IMR-90 (cell line): ENCODE measurements around the gene SMC5. TPM values are rescaled to one million over a fixed set of nuclear protein-coding genes. Genes with fewer than 3 reads are reported as not detected.

Experiments used
- ATAC-seq: fragments of 200-7000 bp; cut with Tn5 transposase; 2 replicates; pipeline ENCODE4 v1.9.1; 2020; ENCODE audit warnings: low read depth, mild to moderate bottlenecking, moderate library complexity
- BruUV-seq: library from RNA; stranded (reverse); fragments of 400-500 nt; replicated peaks from 2 replicates; lab custom pipeline; 2021; lab: Mats Ljungman, UMichigan
- CTCF ChIA-PET: fragments of 300-600 bp; formaldehyde crosslinking; extraction: SDS; loops from one replicate; lab custom pipeline; 2021; ENCODE audit warnings: antibody characterized with exemption; lab: Yijun Ruan, JAX
- POLR2A ChIA-PET: fragments of 300-600 bp; sonication (Branson Sonifier 250); formaldehyde crosslinking; loops from one replicate; lab custom pipeline; 2022; ENCODE audit warnings: antibody characterized with exemption; ENCODE audit not compliant: unreplicated experiment; lab: Charles Lee
- DNase-seq: peaks from one replicate; pipeline ENCODE4 v3.0.0; 2013
- H2AFZ ChIP-seq: replicated peaks from 2 replicates; pipeline ENCODE3; 2013; ENCODE audit warnings: low read length, mild to moderate bottlenecking; ENCODE audit not compliant: poor library complexity
- H2AK5ac ChIP-seq: 2 replicates; pipeline ENCODE4 v1.6.1; 2013; ENCODE audit warnings: low read depth, low read length, inconsistent platforms
- H2AK9ac ChIP-seq: replicated peaks from 2 replicates; pipeline ENCODE3; 2013; ENCODE audit warnings: mild to moderate bottlenecking, low read depth, low read length, moderate library complexity; ENCODE audit not compliant: poor library complexity
- H2BK120ac ChIP-seq: 2 replicates; pipeline ENCODE4 v1.6.1; 2013; ENCODE audit warnings: low read depth, low read length, inconsistent platforms
- H2BK15ac ChIP-seq: 3 replicates; pipeline ENCODE4 v1.6.1; 2013; ENCODE audit warnings: low read depth, low read length, inconsistent platforms
- H2BK20ac ChIP-seq: 2 replicates; pipeline ENCODE4 v1.6.1; 2013; ENCODE audit warnings: low read depth, mild to moderate bottlenecking, inconsistent platforms, low read length, moderate library complexity
- H2BK5ac ChIP-seq: 2 replicates; pipeline ENCODE4 v1.6.1; 2013; ENCODE audit warnings: mild to moderate bottlenecking, low read depth, low read length, inconsistent platforms; ENCODE audit not compliant: poor library complexity, severe bottlenecking
- H3K14ac ChIP-seq: replicated peaks from 2 replicates; pipeline ENCODE4 v1.6.1; 2013; ENCODE audit warnings: low read depth, low read length, inconsistent platforms
- H3K18ac ChIP-seq: 2 replicates; pipeline ENCODE4 v1.6.1; 2013; ENCODE audit warnings: low read depth, low read length, control low read depth
- H3K23ac ChIP-seq: 2 replicates; pipeline ENCODE4 v1.6.1; 2013; ENCODE audit warnings: low read depth, low read length, inconsistent platforms
- H3K27ac ChIP-seq: 2 replicates; pipeline ENCODE4 v1.5.1; 2013; ENCODE audit warnings: mild to moderate bottlenecking, control low read depth, low read length; ENCODE audit not compliant: insufficient read depth
- H3K27me3 ChIP-seq: 2 replicates; pipeline ENCODE4 v1.6.1; 2013; ENCODE audit warnings: low read length; ENCODE audit not compliant: control insufficient read depth, insufficient read depth
- H3K36me3 ChIP-seq: 2 replicates; pipeline ENCODE4 v1.6.1; 2013; ENCODE audit warnings: low read length, mixed read lengths; ENCODE audit not compliant: control insufficient read depth, insufficient read depth
- H3K4ac ChIP-seq: 2 replicates; pipeline ENCODE4 v1.6.1; 2013; ENCODE audit warnings: low read depth, low read length, inconsistent platforms
- H3K4me1 ChIP-seq: 2 replicates; pipeline ENCODE4 v1.6.1; 2013; ENCODE audit warnings: low read length, mixed read lengths; ENCODE audit not compliant: control insufficient read depth, insufficient read depth
- H3K4me2 ChIP-seq: 2 replicates; pipeline ENCODE4 v1.6.1; 2013; ENCODE audit warnings: low read depth, mild to moderate bottlenecking, control low read depth, low read length, moderate library complexity
- H3K4me3 ChIP-seq: 2 replicates; pipeline ENCODE4 v1.5.1; 2013; ENCODE audit warnings: low read depth, mild to moderate bottlenecking, control low read depth, low read length, moderate library complexity; ENCODE audit not compliant: insufficient read depth
- H3K56ac ChIP-seq: 2 replicates; pipeline ENCODE4 v1.6.1; 2013; ENCODE audit warnings: low read length, inconsistent platforms; ENCODE audit not compliant: insufficient read depth; ENCODE audit errors: extremely low read depth
- H3K79me1 ChIP-seq, 2 experiments: 2 replicates each; pipeline ENCODE4 v1.6.1; 2013; ENCODE audit warnings: low read length in 2 of 2, inconsistent platforms in 1 of 2, low read depth in 1 of 2
- H3K9ac ChIP-seq: 2 replicates; pipeline ENCODE4 v1.6.1; 2013; ENCODE audit warnings: low read depth, low read length, control low read depth
- H3K9me1 ChIP-seq: 2 replicates; pipeline ENCODE4 v1.6.1; 2013; ENCODE audit warnings: low read length, inconsistent platforms; ENCODE audit not compliant: insufficient read depth
- H3K9me3 ChIP-seq: 2 replicates; pipeline ENCODE4 v1.6.1; 2013; ENCODE audit warnings: low read length; ENCODE audit not compliant: control insufficient read depth, insufficient read depth
- H4K20me1 ChIP-seq: 2 replicates; pipeline ENCODE4 v1.6.1; 2013; ENCODE audit warnings: low read length, inconsistent platforms; ENCODE audit not compliant: insufficient read depth
- H4K5ac ChIP-seq: 2 replicates; pipeline ENCODE4 v1.6.1; 2013; ENCODE audit warnings: mild to moderate bottlenecking, low read depth, low read length, control low read depth
- H4K8ac ChIP-seq, 2 experiments: 2 replicates each; pipeline ENCODE4 v1.6.1; 2013; ENCODE audit warnings: low read depth in 2 of 2, low read length in 2 of 2, control low read depth in 1 of 2, inconsistent platforms in 1 of 2
- H4K91ac ChIP-seq: 2 replicates; pipeline ENCODE4 v1.6.1; 2013; ENCODE audit warnings: low read depth, low read length, inconsistent platforms; ENCODE audit not compliant: insufficient read depth
- CEBPB ChIP-seq: IDR thresholded peaks from 2 replicates; pipeline ENCODE4 v1.6.1; 2012; ENCODE audit warnings: low read depth, low read length, improper control_type of control experiment
- CTCF ChIP-seq: conservative IDR thresholded peaks from 2 replicates; pipeline ENCODE4 v1.5.1; 2012; ENCODE audit warnings: mild to moderate bottlenecking, low read depth, low read length, improper control_type of control experiment
- ELK1 ChIP-seq: fragments of 150-350 bp; IDR thresholded peaks from 2 replicates; pipeline ENCODE4 v1.6.1; 2016; ENCODE audit warnings: low read depth, mild to moderate bottlenecking, low read length, moderate library complexity, borderline replicate concordance
- FOS ChIP-seq: fragments of 150-350 bp; IDR thresholded peaks from 2 replicates; pipeline ENCODE4 v1.6.1; 2016; ENCODE audit warnings: low read depth, low read length
- MAZ ChIP-seq: IDR thresholded peaks from 2 replicates; pipeline ENCODE4 v1.6.1; 2012; ENCODE audit warnings: low read depth, mild to moderate bottlenecking, low read length, improper control_type of control experiment, moderate library complexity, borderline replicate concordance
- NFE2L2 ChIP-seq: fragments of 150-350 bp; IDR thresholded peaks from 2 replicates; pipeline ENCODE4 v1.6.1; 2016; ENCODE audit warnings: low read depth, mild to moderate bottlenecking, low read length
- RAD21 ChIP-seq: IDR thresholded peaks from 2 replicates; pipeline ENCODE4 v1.6.1; 2012; ENCODE audit warnings: low read length, improper control_type of control experiment
- RCOR1 ChIP-seq: IDR thresholded peaks from 2 replicates; pipeline ENCODE4 v1.6.1; 2012; ENCODE audit warnings: mild to moderate bottlenecking, low read length, improper control_type of control experiment; ENCODE audit not compliant: insufficient replicate concordance
- RFX5 ChIP-seq: IDR thresholded peaks from 2 replicates; pipeline ENCODE4 v1.8.0; 2012; ENCODE audit warnings: low read depth, mild to moderate bottlenecking, low read length, moderate library complexity
- WGBS, 2 experiments: methylation state at CpG; one replicate each; pipeline versions ENCODE4 v1.1.5 to v1.1.7; 2013; ENCODE audit warnings: missing lambda C conversion rate in 2 of 2; ENCODE audit not compliant: insufficient read length in 1 of 2; ENCODE audit errors: extremely low coverage in 2 of 2; 5-methylcytosine and 5-hydroxymethylcytosine counted together
- dilution Hi-C: fragments of 300-500 bp; cut with HindIII; formaldehyde crosslinking; loops from one replicate; pipeline ENCODE4 v1.14.3; 2018; ENCODE audit warnings: low sequenced_read_pairs; ENCODE audit not compliant: unreplicated experiment
- in situ Hi-C: fragments of 300-500 bp; cut with MboI; formaldehyde crosslinking; loops from 3 replicates; pipeline ENCODE4 v1.14.3; 2019; ENCODE audit warnings: low sequenced_read_pairs, inconsistent platforms, mixed read lengths
- intact Hi-C: fragments of 100-400 bp; cut with micrococcal nuclease; formaldehyde crosslinking; loops from 2 replicates; pipeline ENCODE4 v1.10.0; 2022
- polyA plus RNA-seq, 3 experiments: library from polyadenylated mRNA; depleted of rRNA; stranded (reverse); fragments of >200 nt; gene quantifications; 2 replicates each; pipeline ENCODE4 v1.2.3, GENCODE V29; 2012; ENCODE audit warnings: low replicate concordance in 1 of 3
- total RNA-seq: library from RNA; depleted of rRNA; stranded (reverse); fragments of >200 nt; gene quantifications from 2 replicates; pipeline ENCODE4 v1.2.3, GENCODE V29; 2012

The SMC5 gene
- total and polyA plus RNA-seq, 2 of the 4 experiments (the other 2 are of a cell fraction) = 12.0 to 13.3 TPM

GRCh38 chr9:70250221-70250620 lies 8.6 kb upstream of the SMC5 start:
- intact Hi-C loops (loop anchor here (10.0 kb wide), 1 partner anchor 275 kb away; no protein-coding TSS in a partner anchor), dilution Hi-C loops (no loop called here), in situ Hi-C loops (no loop called here)
- no peak overlapping the region for H3K56ac ChIP-seq
- no TSS peak for BruUV-seq
- H3K27ac ChIP-seq = no peak overlapping the region
- H2AK5ac ChIP-seq = no peak overlapping the region
- no peaks in the 10 kb centered on the region for H3K9me3 ChIP-seq
- ChIA-PET POLR2A (no interaction called here), CTCF (no interaction called here)
- H3K9ac ChIP-seq = no peak overlapping the region
- H2AFZ ChIP-seq = no peak overlapping the region
- no peak overlapping the region for H3K18ac ChIP-seq
- WGBS, 2 experiments = no CpG with 5 or more reads among the region's 1 CpG
- no peak for ATAC-seq
- H3K36me3 ChIP-seq = no peaks in the 10 kb centered on the region
- H2BK20ac ChIP-seq = no peak overlapping the region
- no peak for TF ChIP-seq CEBPB
- TF ChIP-seq MAZ = no peak
- TF ChIP-seq NFE2L2 = no peak
- TF ChIP-seq FOS = no peak
- TF ChIP-seq RFX5 = no peak
- no peak for TF ChIP-seq RCOR1
- TF ChIP-seq RAD21 = no peak
- TF ChIP-seq CTCF = no peak
- TF ChIP-seq ELK1 = no peak
- H4K8ac ChIP-seq = no peak overlapping the region
- no peaks in the 10 kb centered on the region for H3K27me3 ChIP-seq
- H3K4me1 ChIP-seq = no peaks in the 10 kb centered on the region
- no peak overlapping the region for H4K91ac ChIP-seq
- no peak overlapping the region for H4K5ac ChIP-seq
- no peak overlapping the region for H3K4me3 ChIP-seq
- H4K20me1 ChIP-seq = no peaks in the 10 kb centered on the region
- no peaks in the 10 kb centered on the region for H3K9me1 ChIP-seq
- no peak overlapping the region for H3K4me2 ChIP-seq
- no peak for DNase-seq
- no peak overlapping the region for H2BK120ac ChIP-seq
- H2BK5ac ChIP-seq = no peak overlapping the region
- peak overlapping the region; percentile 16; the same call in 1 of the 2 replicates for H3K23ac ChIP-seq
- H3K79me1 ChIP-seq = peaks cover 3 to 10% of the 10 kb centered on the region in 2 experiments; a peak in 2 of 4 replicates
- H3K4ac ChIP-seq = no peak overlapping the region
- H2AK9ac ChIP-seq = no peak overlapping the region
- H3K14ac ChIP-seq = no peak overlapping the region
- no peak overlapping the region for H2BK15ac ChIP-seq
